ENCODE measurements around the gene CASK. TPM values are rescaled to one million over a fixed set of nuclear protein-coding genes. Genes with fewer than 3 reads are reported as not detected.

Gene CASK
- total and polyA plus RNA-seq, 12 donors, result 4.7 to 53.0 (median 41.3) TPM

DNA sequence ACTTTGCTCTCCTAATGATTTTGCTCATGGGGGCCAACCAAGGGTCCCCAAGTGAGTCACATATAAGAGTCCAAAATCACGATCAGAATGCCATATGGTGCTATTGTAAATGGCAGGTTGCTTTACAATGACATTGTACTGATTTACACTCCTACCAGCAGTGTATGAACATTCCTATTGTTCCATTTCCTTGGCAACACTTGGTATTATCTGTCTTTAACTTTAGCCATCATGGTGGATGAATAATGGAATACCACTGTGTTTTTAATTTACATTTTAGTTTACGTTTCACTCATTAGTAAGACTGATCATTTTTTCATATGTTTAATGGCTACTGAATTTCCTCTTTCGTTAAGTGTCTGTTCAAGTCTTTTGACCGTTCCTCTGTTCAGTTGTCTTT lies 379.7 kb downstream of the CASK start:
- no peak for DNase-seq
- no peaks in the 10 kb centered on the region for H3K36me3 ChIP-seq (replicated peaks in 1 of 2)
- TF ChIP-seq POLR2A (IDR thresholded peaks at IDR 0.05) (no peak), CTCF (IDR thresholded peaks at IDR 0.05) (no peak)
- no peak overlapping the region for H3K27ac ChIP-seq
- no peaks in the 10 kb centered on the region for H3K27me3 ChIP-seq
- intact Hi-C loops (cut with DNase I), result no loop called here
- no peak overlapping the region for H3K4me3 ChIP-seq
- H3K9me3 ChIP-seq (replicated peaks in 1 of 3), result no peaks in the 10 kb centered on the region
- 85 to 100% (median 93%) methylated on average over 4 of the region's 4 CpGs for WGBS, 4 donors
- H3K4me1 ChIP-seq (replicated peaks in 1 of 2), result no peaks in the 10 kb centered on the region

DNA sequence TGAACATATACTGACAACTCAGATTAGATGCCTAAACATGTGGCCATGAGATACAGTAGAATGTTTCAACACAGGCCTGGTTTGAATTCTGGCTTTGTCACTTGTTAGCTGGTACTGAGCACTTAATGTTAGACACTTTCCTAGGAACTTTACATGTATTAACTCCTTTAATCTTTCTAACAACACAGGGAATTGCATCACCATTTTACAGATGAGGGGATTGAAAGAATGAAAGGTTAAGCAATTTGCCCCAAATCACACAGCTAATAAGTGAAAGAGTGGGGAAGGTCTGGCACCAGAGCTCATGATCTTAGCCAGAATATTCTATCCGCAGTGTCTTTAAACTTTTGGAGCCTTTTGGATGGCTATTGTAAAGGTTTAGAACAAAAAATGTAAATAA lies 380.3 kb downstream of the CASK start:
- no peak for DNase-seq
- H3K4me3 ChIP-seq, result no peak overlapping the region
- no peaks in the 10 kb centered on the region for H3K4me1 ChIP-seq (replicated peaks in 1 of 2)
- H3K9me3 ChIP-seq (replicated peaks in 1 of 3), result no peaks in the 10 kb centered on the region
- no peaks in the 10 kb centered on the region for H3K36me3 ChIP-seq (replicated peaks in 1 of 2)
- WGBS, 4 donors, result 81 to 100% (median 97%) methylated on average over 1 of the region's 1 CpG
- TF ChIP-seq CTCF (IDR thresholded peaks at IDR 0.05) (no peak), POLR2A (IDR thresholded peaks at IDR 0.05) (no peak)
- intact Hi-C loops (cut with DNase I), result no loop called here
- no peak overlapping the region for H3K27ac ChIP-seq
- H3K27me3 ChIP-seq, result no peaks in the 10 kb centered on the region

DNA sequence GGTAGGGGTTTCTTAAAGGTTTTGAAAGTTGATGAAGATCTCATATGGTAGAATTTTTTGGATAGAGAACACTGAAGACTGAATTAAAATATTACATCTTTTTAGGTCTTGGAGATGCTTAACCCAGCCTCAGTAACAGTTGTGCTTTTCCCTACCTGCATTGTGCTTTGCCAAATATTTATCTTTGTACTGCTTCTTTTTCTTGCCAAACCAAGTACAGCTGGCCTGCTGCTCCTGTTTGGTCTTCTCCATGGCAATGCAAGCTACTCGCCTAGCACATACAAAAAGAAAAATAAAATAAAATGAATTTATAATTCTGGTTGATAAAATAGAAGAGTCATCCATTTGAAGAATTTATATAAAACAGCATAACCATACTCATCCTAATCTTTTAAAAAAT lies 380.8 kb downstream of the CASK start:
- Histone ChIP-seq H3K36me3 (replicated peaks in 1 of 2) (no peaks in the 10 kb centered on the region), H3K4me3 (no peak overlapping the region), H3K27ac (no peak overlapping the region), H3K27me3 (no peaks in the 10 kb centered on the region), H3K4me1 (replicated peaks in 1 of 2) (no peaks in the 10 kb centered on the region), H3K9me3 (replicated peaks in 1 of 3) (no peaks in the 10 kb centered on the region)
- 69 to 94% (median 85%) methylated on average over 1 of the region's 1 CpG for WGBS, 4 donors
- intact Hi-C loops (cut with DNase I), result no loop called here
- TF ChIP-seq POLR2A (IDR thresholded peaks at IDR 0.05), result no peak
- no peak for TF ChIP-seq CTCF (IDR thresholded peaks at IDR 0.05)
- DNase-seq, result no peak

DNA sequence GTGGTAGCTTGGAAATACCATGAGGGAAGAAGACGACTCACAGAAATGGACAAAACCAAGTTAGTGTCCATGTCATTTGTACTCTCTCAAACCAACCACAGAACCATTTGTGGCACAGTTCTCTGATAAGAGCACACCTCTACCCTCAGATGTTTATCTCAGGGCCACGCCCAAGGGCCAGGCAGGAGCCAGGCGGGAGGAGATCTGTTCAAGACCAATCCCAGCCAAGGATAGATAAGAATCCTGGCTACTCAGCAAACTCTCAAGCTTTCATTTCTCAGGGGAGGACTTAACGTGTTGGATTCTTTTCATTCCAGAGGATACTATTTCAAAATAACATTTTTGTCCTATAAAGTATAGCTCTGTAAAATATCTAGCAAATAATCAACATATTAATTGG lies 381.2 kb downstream of the CASK start:
- H3K4me1 ChIP-seq (replicated peaks in 1 of 2), result no peaks in the 10 kb centered on the region
- H3K36me3 ChIP-seq (replicated peaks in 1 of 2), result no peaks in the 10 kb centered on the region
- WGBS, 4 donors, result 73 to 93% (median 78%) methylated on average over 4 of the region's 4 CpGs
- H3K27me3 ChIP-seq, result no peaks in the 10 kb centered on the region
- TF ChIP-seq CTCF (IDR thresholded peaks at IDR 0.05), result no peak
- no peak for TF ChIP-seq POLR2A (IDR thresholded peaks at IDR 0.05)
- no peaks in the 10 kb centered on the region for H3K9me3 ChIP-seq (replicated peaks in 1 of 3)
- H3K27ac ChIP-seq, result no peak overlapping the region
- DNase-seq, result no peak
- intact Hi-C loops (cut with DNase I), result no loop called here
- no peak overlapping the region for H3K4me3 ChIP-seq

All from adrenal gland (tissue), 12 donors.